GM21367 (cell line): ENCODE measurements around the gene CARD11.
"Not testable (repeated sequence)": the region's sequence is repeated elsewhere in the genome, so short reads cannot be mapped to it uniquely, and the experiment has no call there.

Source experiments
- ATAC-seq: cut with Tn5 transposase; IDR thresholded peaks from one replicate; pipeline ENCODE4 v1.9.1; 2021; ENCODE audit not compliant: unreplicated experiment

Gene CARD11

DNA sequence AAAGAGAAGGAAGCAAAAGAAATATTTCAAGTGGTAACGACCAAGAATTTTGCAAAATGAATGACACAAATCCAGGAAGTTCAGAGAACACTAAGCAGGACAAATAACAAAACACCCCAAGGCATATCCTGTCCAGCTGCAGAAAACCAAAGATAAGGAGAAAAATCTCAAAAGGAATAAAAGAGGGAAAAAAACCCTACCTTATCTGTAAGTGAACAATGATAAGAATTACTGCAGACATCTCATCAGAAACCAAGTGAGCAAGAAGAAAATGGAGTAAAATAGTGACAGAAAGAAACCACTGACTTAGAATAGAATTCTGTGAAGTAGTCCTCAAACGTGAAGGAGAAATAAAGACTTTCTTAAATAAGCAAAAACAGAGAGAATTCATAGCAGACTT, 21.8 kb downstream of the CARD11 start:
- no peak for ATAC-seq

DNA sequence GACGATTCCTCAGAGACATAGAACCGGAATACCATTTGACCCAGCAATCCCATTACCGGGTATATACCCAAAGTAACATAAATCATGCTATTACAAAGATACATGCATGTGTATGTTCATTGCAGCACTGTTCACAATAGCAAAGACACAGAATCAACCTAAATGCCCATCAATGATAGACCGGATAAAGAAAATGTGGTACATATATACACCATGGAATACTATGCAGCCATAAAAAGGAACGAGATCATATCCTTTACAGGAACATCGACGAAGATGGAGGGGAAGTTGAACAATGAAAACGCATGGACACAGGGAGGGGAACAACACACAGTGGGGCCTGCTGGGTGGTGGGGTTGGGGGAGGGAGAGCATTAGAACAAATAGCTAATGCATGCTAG, 22.4 kb downstream of the CARD11 start:
- not testable (repeated sequence) for ATAC-seq

DNA sequence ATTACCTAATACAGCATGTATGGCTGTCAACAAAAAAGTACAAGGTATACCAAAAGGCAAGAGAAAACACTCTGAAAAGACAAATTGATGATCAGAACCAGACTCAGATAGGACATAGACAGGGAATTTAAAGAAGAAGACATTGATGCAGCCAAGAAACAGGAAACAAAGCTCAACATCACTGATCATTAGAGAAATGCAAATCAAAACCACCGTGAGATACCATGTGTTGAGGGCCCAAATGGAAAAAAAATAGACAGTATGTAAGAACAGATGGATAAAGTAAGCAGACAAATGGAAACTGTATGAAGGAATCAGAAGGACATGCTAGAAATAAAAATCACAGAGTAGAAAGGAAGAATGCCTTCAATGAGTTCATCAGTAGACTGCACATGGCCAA, 23.3 kb downstream of the CARD11 start:
- no peak for ATAC-seq

DNA sequence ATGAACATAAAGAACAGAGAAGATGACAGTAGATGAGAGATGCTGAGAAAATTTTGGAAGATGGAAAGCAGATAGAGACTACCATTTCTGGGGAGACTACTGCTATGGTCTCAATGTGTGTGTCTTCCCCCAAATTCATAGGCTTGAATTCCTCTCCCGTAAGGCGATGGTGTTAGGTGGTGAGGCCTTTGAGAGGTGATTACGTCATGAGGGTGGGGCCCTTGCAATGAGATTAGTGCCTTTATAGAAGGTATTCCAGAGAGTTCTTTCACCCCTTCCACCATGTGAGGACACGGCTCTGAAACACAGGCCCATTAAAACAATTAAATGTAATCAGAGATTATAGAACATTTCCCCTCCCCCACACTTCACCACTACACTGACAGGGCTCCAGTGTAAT, 23.9 kb downstream of the CARD11 start:
- ATAC-seq, result no peak

DNA sequence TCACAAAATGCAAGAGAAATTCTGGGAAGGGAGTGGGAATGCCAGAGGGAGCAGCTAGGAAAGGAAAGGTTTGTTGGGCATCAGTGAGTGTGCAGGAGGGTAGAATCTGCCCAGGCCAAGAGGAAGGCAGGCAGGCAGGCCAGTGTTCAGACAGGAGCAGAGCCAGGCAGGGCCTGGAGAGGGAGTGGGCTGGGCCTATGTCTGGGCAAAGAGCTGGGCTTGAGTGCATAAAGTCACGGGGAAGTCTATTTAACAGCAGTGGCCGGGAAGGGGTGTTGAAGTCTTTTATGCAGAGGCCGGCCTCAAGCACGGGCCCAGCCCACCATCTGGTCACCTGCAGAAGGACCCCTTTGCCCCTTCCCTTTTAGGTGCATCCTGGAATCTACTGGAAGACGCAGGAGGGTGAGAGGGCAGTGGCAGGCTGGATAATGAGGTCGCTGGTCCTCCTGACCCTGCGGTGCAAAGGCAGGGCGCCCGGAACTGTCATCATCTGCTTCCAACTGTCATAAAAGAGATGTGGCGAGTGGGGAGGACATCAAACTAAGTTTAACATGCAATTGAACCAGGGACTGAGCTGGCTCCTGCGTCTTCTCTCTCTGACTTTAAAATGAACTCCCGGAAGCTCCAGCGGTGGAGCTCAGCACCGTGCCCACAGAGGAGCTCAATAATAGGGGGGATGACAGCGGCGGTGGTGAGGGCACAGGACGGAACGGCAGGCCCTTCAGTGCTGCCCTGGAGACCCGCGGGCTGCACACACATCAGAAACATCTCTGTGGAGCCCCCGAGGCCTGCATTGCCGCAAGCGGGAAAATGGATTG, 29.5 kb downstream of the CARD11 start:
- ATAC-seq, result no peak

DNA sequence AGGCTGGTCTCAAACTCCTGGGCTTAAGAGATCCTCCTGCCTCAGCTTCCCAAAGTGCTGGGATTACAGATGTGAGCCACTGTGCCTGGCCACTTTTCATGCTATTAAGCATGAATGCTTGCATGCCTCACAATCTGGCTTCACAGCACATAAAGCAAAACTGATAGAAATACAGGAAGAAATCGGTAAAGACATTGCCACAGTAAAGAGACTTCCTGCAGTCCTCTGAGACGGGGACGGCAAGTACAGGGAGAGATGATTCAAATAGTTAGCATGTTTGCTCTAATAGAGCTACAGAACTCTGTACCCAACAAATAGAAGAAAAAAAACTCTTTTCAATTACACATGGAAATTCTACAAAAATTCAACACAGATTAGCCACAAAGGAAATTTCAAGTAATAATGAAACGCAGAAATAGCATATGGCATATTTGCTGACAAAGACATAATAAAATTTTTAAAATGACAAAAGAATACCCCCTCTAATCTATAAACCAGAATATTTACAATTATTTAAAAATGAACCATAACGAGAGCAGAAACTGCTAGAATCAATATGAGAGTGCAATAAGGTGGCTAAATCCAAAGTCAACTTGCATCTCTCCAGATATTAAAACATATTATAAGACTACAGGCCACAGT, 32.3 kb downstream of the CARD11 start:
- no peak for ATAC-seq

DNA sequence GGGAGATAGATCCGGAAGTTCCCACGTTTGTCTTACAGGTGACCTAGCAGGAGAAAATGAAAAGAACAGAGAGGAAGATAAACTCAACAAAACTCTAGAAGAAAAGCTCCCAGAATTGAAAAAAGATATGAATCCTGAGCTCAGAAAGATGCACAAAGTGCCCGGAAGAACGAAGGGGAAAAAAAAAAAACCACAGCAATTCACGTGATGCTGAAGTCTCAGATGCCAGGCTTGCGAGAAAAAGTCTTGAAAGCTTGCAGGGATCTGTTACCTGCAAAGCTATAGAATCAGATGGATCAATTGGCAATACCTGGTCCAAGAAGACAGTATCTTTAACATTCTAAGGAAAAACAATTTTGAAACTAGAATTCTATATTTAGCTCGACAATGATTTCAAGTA, 33.5 kb downstream of the CARD11 start:
- ATAC-seq, result no peak

DNA sequence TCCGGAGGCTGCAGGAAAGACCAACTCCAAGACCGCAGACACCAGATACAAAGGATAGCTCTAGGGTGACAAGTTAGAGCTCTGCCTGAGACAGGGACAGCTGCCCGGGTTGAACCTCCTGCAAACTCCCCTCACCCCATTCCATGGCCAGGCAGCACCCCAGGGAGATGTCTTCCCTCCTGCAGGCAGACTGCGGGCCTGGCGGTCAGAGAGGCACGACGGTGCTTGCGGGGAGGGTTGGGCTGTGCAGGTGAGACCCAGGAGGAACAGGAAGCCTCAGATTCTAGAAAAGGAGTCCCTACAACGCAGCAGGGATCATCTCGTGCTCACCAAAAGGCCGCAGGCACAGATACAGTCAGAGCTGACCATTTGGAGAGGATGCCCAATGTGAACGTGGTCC, 34.6 kb downstream of the CARD11 start:
- no peak for ATAC-seq

DNA sequence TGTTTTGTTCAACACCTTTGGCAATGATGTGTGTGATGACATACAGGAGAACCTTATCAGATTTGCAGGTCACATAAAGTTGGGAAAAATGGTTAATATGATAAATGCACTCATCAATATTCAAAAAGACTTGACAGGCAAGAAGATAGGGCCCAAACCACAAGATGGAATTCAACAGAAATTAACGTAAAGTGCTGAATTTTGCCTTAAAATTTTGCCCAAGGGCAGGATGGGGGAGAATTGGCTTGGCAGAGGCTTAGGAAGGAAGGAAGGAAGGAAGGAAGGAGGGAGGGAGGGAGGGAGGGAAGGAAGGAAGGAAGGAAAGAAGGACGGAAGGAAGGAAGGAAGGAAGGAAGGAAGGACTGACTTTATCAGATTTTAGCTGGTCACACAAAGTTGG, 35.3 kb downstream of the CARD11 start:
- no peak for ATAC-seq

DNA sequence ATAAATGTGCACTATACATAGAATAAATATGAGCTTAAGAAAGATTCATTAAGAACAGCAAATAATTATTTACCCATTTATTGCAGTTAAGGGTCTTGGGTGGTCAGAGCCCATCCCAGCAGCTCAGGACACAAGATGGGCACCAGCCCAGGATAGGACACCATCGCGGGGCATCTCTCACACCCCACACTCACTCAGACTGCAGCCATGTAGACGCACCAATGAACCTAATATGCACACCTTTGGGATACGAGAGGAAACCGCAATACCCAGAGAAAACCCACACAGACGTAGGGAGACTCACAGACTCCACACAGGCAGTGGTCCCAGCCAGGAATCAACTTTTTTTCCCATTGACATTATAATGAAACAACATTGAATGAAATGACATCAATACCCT, 36.0 kb downstream of the CARD11 start:
- no peak for ATAC-seq

DNA sequence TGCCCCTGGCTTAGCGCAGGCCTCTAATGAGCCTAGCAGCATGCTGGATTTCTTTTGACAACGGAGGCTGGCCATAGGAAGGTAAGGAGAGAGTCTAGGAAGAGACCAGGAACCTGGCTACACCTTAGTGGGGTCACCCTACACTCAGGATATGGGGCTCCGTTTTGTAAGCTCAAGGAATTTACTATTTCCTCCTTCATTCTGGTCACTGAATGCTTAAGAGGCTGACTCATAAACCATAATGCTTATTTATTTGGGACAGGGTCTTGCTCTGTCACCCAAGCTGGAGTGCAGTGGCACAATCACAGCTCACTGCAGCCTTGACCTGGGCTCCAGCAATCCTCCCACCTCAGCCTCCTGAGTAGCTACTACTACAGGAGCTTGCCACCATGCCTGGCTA, 38.4 kb downstream of the CARD11 start:
- no peak for ATAC-seq

DNA sequence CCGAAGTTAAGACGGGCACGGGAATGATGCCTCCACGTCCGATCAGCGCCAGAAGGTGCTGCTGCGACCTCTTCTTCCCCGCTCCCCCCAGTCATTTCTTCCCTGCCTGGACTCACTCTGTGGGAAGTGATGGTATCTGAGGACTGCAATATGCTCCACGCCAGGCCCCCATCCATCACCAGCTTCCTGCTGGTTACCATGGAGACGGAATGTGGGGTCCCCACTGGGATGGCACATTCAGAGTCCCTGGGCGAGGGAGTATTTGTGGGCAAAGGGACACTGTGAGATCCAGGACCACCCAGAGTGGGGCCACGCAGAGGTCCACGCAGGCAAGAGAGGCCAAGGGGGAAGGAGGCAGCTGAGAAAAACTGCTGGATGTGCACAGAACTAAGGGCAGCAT, 39.7 kb downstream of the CARD11 start:
- no peak for ATAC-seq

DNA sequence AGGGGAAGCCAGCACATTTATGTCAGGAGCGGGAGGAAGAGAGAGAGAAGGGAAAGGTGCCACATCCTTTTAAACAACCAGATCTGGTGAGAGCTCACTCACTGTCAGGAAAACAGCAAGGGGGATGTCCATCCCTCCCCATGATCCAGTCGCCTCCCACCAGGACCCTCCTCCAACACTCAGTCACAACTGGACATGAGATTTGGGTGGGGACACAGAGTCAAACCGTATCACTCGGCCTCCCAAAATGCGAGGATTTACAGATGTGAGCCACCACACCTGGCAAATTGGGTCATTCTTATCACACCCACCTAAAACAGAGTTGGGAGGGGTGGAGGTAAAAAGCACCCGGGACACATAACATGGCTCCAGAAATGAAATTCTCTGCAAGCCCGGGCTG, 41.0 kb downstream of the CARD11 start:
- ATAC-seq, result no peak

DNA sequence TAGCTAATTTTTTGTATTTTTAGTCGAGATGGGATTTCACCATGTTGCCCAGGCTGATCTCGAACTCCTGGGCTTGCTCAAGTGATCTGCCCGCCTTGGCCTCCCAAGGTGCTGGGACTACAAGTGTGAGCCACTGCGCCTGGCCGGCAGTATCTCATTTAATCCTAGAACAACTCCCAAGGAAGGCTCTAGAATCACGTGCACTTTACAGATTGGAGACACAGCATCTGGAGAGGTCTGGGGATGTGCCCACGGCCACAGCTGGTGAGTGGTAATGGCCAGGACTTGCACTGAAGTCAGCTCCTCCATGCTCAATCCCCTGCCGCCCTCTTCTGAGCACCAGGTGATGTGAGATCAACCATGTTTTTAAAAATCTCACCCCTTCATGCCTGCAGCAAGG, 43.1 kb downstream of the CARD11 start:
- no peak for ATAC-seq

DNA sequence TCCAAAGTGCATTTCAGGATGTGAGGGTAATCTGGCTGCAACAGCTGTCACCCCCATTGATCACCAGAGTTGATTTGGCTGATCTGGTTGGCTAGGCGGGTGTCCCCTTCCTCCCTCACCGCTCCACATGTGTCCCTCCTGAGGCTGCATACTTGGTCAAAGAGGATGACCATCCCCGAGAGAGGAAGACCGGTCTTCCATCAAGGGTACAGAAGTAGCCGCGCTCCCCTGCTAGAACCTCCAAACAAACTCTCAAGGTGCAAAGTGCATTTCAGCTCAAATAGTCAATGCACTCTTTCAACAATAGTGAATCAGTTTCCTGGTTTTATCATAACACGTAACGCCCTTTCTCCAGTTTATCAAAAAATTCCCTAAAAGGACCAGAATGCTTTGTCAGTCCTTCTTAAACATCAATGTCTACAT, 44.6 kb downstream of the CARD11 start:
- ATAC-seq, result no peak

DNA sequence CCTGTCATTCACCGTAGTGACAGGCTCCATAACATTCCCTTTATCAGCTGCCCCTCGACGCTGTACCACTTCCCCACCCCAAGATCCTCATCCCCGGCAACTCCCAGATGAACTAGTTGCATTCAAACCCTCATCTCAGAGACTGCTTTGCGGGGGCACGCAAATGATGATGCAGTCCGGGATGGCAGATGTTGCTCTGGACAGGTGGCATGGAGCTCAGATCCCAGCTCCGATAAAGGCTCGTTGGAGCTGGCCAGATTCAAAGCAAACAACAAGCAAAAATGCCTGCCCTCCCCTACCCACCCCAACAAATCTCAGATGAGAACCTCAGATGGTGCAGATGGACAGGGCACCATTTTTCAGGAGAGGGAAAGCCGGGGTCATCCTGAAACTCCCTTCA, 46.7 kb downstream of the CARD11 start:
- no peak for ATAC-seq

DNA sequence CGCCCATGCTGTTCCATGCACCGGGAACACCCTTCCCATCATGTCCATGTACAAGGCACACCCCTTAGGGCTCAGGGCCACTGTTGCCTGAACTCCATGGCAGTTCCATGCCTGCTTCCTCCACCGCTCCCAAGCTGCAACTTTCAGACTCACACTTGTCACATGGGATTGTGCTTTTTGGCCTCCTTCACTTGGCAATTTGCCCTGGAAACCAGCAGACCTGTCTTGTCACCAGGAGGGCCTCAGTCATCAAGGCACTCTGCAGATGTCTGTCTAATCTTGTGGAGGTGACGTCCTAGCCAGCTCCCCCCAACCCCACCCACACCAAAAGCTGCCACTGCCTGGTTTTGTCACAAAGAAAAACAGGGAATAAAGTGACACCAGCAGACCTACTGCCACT, 47.5 kb downstream of the CARD11 start:
- ATAC-seq, result no peak

DNA sequence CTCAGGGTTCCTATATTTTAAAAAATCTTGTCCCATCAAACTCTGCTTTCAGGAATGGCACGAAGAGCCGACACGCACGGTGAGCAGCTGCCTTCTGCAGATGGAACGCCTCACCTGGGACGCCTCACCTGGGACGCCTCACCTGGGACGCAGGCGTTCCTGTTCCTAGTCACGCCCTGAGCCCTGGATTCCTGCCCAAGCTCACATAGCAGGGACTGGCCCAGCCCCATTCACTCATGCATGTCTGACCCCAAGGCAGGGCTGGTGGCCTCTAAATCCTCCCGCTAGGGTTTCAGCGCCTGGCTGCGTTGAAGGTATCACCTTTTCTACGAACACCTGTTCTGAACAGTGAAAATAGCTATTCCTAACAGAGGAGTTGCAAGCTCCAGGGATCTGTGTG, 49.8 kb downstream of the CARD11 start:
- ATAC-seq, result no peak

DNA sequence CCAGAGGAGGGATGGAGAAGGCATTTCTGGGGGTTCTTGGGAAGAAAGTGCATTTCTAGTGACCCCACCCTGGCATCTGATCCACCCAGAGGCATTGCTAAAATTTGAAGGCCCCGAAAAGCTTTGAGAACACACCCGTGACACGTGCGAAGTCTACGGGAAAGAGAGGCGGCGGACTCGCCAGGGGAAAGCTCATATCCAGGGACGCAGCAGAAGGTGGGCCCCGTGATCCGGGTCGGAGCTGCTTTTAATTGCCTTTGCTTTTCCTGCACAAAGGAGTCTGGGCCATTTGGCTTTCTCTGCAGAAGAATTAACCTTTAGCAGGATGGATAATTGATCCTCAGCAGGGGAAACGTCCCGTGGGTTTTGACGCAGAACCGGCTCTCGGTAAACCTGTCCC, 50.3 kb downstream of the CARD11 start:
- ATAC-seq, result no peak

DNA sequence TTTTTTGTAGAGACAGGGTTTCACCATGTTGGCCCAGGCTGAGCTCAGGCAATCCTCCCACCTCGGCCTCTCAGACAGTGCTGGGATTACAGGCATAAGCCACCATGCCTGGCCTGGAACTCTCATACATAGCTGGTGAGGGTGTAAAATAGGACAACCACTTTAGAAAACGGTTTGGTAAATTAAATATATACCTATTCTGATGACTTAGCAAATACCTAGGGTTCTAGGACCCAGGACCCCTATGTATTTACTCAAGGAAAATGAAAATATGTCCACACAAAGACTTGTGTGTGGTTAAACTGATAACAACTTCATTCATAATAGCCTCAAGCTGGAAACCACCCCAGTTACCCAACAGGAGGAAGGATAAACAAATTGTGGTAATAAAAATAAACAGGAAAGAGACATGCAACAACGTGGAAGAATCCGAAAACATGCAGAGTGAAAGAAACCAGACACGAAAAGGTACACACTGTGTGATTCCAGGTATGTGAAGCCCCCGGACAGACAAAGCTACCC, 52.7 kb downstream of the CARD11 start:
- ATAC-seq, result no peak

DNA sequence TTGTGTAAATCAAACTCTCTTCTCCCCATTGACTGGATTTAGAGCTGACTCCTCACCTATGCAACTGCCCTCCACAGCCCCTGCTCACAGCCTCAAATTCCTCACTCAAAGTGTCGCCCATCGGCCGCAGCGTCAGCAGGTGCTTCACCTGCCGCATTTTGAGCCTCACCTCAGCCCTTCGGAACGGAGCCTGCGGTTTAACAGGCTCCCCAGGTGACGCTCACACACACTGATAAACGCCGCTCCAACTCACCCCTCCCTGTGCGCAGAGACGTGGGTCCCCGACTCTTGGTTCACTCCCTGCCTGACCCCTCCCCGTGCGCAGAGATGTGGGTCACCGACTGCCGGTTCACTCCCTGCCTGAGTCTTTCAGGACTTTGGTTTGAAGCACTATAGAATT, 57.1 kb downstream of the CARD11 start:
- no peak for ATAC-seq

DNA sequence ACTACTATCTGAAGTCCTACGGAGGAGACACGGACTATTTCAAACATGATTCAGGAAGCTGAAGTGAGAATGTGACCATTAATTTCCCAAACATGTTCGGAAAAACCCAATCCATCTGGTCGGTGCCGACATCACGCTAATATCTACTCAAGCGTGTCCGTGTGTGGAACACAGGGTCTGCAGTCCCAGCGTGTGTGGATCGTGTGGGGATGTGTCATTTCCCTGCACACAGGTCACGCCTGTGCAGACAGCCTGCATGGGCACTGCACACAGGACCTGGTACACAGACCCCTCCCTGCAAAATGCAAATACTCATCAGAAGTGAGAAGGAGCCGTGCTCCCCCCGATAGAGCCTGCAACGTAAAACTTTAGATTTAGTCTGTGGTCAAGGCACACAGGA, 57.8 kb downstream of the CARD11 start:
- no peak for ATAC-seq

DNA sequence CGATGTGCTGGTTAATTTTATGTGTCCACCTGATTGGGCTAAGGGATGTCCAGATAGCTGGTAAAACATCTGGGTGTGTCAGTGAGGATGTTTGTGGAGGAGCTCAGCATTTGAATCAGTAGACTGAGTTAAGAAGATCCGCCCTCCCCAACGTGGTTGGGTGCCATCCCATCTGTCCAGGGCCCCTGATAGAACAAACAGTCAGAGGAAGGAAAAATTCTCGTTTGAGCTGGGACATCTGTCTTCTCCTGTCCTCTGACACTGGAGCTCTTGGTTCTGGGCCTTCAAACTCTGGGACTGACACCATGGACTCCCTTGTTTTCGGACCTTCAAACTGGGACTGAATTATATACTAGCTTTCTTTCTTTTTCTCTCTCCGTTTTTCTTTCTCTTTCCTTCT, 59.6 kb downstream of the CARD11 start:
- ATAC-seq, result no peak
